Activated CD8-positive, alpha-beta memory T cell treated with anti-CD3 and anti-CD28 coated beads, Interleukin-2, amount 10 ng/mL, durations not matched to agents 7 days and 5 days (primary cell): ENCODE data around the gene MAN1C1. TPM values are rescaled to one million over a fixed set of nuclear protein-coding genes. Genes with fewer than 3 reads are reported as not detected.
A peak's percentile ranks its signal among the peaks of the same experiment; 100 is the strongest.

Experiments
- ATAC-seq: fragments of 150-1000 bp; cut with Tn5 transposase; one replicate; pipeline ENCODE4 v1.10.0; 2021; ENCODE audit warnings: moderate library complexity
- CTCF ChIA-PET: fragments of 350-600 bp; sonication (Branson Sonifier 250); formaldehyde crosslinking; loops from one replicate; lab custom pipeline; 2021; ENCODE audit warnings: antibody characterized with exemption; lab: Charles Lee
- DNase-seq: peaks from one replicate; pipeline ENCODE4 v3.0.0-alpha.2; 2020
- H3K27ac Mint-ChIP-seq: one replicate; pipeline ENCODE4 v1.8.0; 2021; ENCODE audit warnings: mild to moderate bottlenecking, mixed read lengths
- H3K27me3 Mint-ChIP-seq: one replicate; pipeline ENCODE4 v1.8.0; 2021; ENCODE audit warnings: mixed read lengths
- H3K36me3 Mint-ChIP-seq: one replicate; pipeline ENCODE4 v1.8.0; 2021; ENCODE audit warnings: mild to moderate bottlenecking, mixed read lengths
- H3K4me1 Mint-ChIP-seq: one replicate; pipeline ENCODE4 v1.8.0; 2021; ENCODE audit warnings: mixed read lengths
- H3K4me3 Mint-ChIP-seq: one replicate; pipeline ENCODE4 v1.8.0; 2021; ENCODE audit warnings: mild to moderate bottlenecking, moderate library complexity, mixed read lengths
- H3K9me3 Mint-ChIP-seq: one replicate; pipeline ENCODE4 v1.8.0; 2022; ENCODE audit warnings: low read depth, mixed read lengths
- total RNA-seq, 2 experiments: library from RNA; stranded (reverse); gene quantifications; one replicate each; pipeline ENCODE4 v1.2.3, GENCODE V29; 2021

Gene MAN1C1
- total RNA-seq, 2 experiments from 2014 or later, result 15.5 to 20.0 TPM

DNA sequence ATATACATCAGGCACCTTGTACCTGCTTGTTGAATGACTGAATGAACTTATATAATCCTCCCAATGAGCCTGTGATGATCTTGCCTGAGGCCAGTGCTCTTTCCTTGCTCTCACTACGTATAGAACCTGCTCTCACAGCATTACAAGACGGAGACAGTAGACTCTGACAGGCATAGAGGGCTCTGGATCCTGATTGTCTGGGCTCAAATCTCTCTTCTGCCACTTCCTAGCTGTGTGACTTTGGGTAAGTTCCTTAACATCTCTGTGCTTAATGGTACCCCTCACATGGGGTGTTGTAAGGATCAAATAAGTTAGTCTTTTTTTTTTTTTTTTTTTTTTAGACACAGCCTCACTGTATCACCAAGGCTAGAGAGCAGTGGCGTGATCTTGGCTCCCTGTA lies 4.2 kb upstream of the MAN1C1 start:
- Mint-ChIP-seq H3K27me3 (peaks cover 67% of the 10 kb centered on the region), H3K36me3 (no peaks in the 10 kb centered on the region), H3K9me3 (no peaks in the 10 kb centered on the region), H3K4me3 (no peak overlapping the region), H3K27ac (no peak overlapping the region), H3K4me1 (peaks cover 24% of the 10 kb centered on the region)
- ATAC-seq (no peak), DNase-seq (no peak)
- CTCF ChIA-PET, result interaction anchor here (0.7 to 6.5 kb wide), 4 partner anchors 14 to 189 kb away, joined by 3 to 75 read pairs (median 4); no protein-coding TSS in a partner anchor

GRCh38 chr1:25613091-25613490 lies 3.5 kb upstream of the MAN1C1 start:
- no peak for ATAC-seq
- Mint-ChIP-seq H3K27ac (no peak overlapping the region), H3K27me3 (peaks cover 67% of the 10 kb centered on the region)

DNA sequence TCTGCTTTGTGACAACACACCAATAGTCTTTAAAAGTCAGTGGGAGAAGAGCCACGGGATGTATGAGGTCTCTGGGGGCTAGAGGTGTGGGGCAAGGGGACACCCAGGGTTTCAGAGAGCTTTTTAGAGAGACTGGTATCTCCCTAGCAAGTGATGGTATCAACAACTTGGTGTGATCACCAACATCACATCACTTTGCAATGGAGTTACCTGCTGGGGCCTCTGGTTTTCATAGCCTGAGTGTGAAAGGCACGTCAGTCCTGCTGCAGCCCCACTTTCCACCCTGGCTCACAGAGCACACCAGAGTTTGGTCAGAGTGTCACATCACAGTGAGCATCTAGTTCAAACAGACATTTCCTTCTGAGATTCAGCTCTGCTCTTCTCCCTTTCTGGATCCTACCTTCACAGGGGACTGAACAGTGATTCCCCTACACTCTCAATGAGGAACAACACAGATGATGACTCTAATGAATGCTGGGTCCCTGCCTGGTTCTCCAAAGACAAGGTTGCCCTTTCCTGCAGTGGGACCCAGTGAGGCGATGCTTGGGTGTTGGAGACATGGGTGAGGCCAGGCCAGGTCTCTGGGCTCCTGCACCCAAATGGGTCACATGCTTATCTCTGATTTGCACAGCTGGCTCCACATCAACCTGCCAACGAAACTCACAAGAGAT lies 2.0 kb upstream of the MAN1C1 start:
- Mint-ChIP-seq H3K27me3 (peaks cover 73% of the 10 kb centered on the region), H3K27ac (no peak overlapping the region), H3K36me3 (no peaks in the 10 kb centered on the region), H3K4me3 (no peak overlapping the region), H3K9me3 (no peaks in the 10 kb centered on the region), H3K4me1 (peaks cover 35% of the 10 kb centered on the region)
- CTCF ChIA-PET, result interaction anchor here (0.6 to 1.3 kb wide), 5 partner anchors 10 to 187 kb away, joined by 3 to 6 read pairs (median 3); no protein-coding TSS in a partner anchor
- no peak for DNase-seq
- no peak for ATAC-seq

More at GRCh38 chr1:25613091-25613490, 3.5 kb upstream of the MAN1C1 start:
- H3K9me3 Mint-ChIP-seq, result no peaks in the 10 kb centered on the region
- H3K4me3 Mint-ChIP-seq, result no peak overlapping the region
- no peaks in the 10 kb centered on the region for H3K36me3 Mint-ChIP-seq
- CTCF ChIA-PET, result interaction anchor here (6.5 kb wide), 1 partner anchor 184 kb away, joined by 75 read pairs; no protein-coding TSS in a partner anchor
- DNase-seq, result no peak
- peaks cover 25% of the 10 kb centered on the region for H3K4me1 Mint-ChIP-seq

- Mint-ChIP-seq H3K4me1 (peaks cover 40% of the 10 kb centered on the region), H3K9me3 (no peaks in the 10 kb centered on the region), H3K27ac (no peak overlapping the region), H3K36me3 (no peaks in the 10 kb centered on the region), H3K4me3 (no peak overlapping the region), H3K27me3 (peaks cover 72% of the 10 kb centered on the region)
- no peak for DNase-seq
- CTCF ChIA-PET, result interaction anchor here (1.0 to 1.3 kb wide), 4 partner anchors 28 to 187 kb away, joined by 3 to 6 read pairs (median 3); no protein-coding TSS in a partner anchor
- ATAC-seq, result no peak
Observed at GRCh38 chr1:25615172-25615541, 1.4 kb upstream of the MAN1C1 start.

- H3K27ac Mint-ChIP-seq, result peak overlapping the region; percentile 34
- peak overlapping the region; percentile 54 for H3K4me3 Mint-ChIP-seq
- H3K9me3 Mint-ChIP-seq, result no peaks in the 10 kb centered on the region
- ATAC-seq (peak; percentile 4), DNase-seq (no peak)
- H3K4me1 Mint-ChIP-seq, result peaks cover 45% of the 10 kb centered on the region
- peaks cover 68% of the 10 kb centered on the region for H3K27me3 Mint-ChIP-seq
- peaks cover 2% of the 10 kb centered on the region for H3K36me3 Mint-ChIP-seq
- CTCF ChIA-PET, result interaction anchor here (1.0 to 1.5 kb wide), 6 partner anchors 27 to 186 kb away, joined by 3 to 6 read pairs (median 3); no protein-coding TSS in a partner anchor
Observed at GRCh38 chr1:25615563-25616094, 962 bp upstream of the MAN1C1 start.

GRCh38 chr1:25616987-25617624 lies 515 bp downstream of the MAN1C1 start:
- Mint-ChIP-seq H3K36me3 (peaks cover 7% of the 10 kb centered on the region), H3K27me3 (peaks cover 64% of the 10 kb centered on the region), H3K9me3 (no peaks in the 10 kb centered on the region), H3K4me1 (peaks cover 60% of the 10 kb centered on the region), H3K27ac (no peak overlapping the region), H3K4me3 (peak overlapping the region; percentile 76)
- CTCF ChIA-PET, result interaction anchor here (0.6 to 4.9 kb wide), 5 partner anchors 8 to 181 kb away, joined by 3 to 31 read pairs (median 4); no protein-coding TSS in a partner anchor
- ATAC-seq, result peak; percentile 14
- peak; percentile 55 for DNase-seq

- CTCF ChIA-PET, result interaction anchor here (0.6 to 4.9 kb wide), 11 partner anchors 9 to 192 kb away, joined by 3 to 31 read pairs (median 4); no protein-coding TSS in a partner anchor
- H3K9me3 Mint-ChIP-seq, result no peaks in the 10 kb centered on the region
- H3K27me3 Mint-ChIP-seq, result peaks cover 62% of the 10 kb centered on the region
- ATAC-seq (no peak), DNase-seq (no peak)
- peaks cover 67% of the 10 kb centered on the region for H3K4me1 Mint-ChIP-seq
- H3K27ac Mint-ChIP-seq, result peak overlapping the region; percentile 75
- H3K4me3 Mint-ChIP-seq, result peak overlapping the region; percentile 76
- peaks cover 9% of the 10 kb centered on the region for H3K36me3 Mint-ChIP-seq
Observed at GRCh38 chr1:25617625-25618432, 1.2 kb downstream of the MAN1C1 start.

- CTCF ChIA-PET, result interaction anchor here (0.7 to 4.9 kb wide), 15 partner anchors 9 to 191 kb away, joined by 3 to 31 read pairs (median 4); partner anchors contain the start of gene LDLRAP1
- peaks cover 59% of the 10 kb centered on the region for H3K27me3 Mint-ChIP-seq
Observed at GRCh38 chr1:25618433-25618808, 1.8 kb downstream of the MAN1C1 start.

DNA sequence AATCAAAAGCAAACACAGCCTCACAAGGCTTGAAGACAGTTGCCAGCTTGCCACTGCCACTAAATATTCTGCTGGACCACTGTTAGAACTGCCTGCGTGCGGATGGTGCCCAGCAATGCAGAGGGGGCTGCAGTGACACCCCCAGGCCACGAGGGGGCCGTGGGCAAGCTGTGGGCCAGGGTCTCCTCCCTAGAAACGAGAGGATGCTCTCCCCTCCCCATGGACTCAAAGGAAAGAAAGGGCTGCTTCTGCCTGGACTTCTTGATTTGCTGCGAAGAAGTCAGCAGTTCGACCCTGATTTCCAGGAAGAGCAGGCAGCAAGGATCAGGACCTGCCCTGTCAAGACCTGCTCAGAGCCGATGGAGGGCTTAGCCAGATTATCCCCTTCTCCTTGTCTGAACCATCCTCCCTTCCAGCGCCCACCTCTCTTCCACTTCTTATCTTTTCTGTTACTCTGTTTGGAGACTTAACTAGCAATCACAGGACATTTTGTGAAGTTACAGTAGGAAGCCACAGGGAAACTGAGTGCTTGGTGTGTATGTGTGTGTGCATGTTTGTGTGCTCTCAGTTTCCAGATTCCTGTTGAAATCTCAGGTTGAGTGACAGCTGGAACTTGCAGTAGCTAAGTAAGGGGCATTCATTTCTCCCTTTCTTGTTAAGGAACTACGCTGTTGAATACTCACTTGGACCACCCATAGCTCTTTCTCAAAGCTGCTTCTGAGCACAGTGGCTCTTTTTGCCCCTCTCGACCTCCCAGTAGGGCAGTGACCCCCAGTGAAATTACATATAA lies 2.7 kb downstream of the MAN1C1 start:
- Mint-ChIP-seq H3K36me3 (peaks cover 11% of the 10 kb centered on the region), H3K9me3 (no peaks in the 10 kb centered on the region), H3K4me3 (peak overlapping the region; percentile 76), H3K27me3 (peaks cover 59% of the 10 kb centered on the region), H3K27ac (peak overlapping the region; percentile 75), H3K4me1 (peaks cover 79% of the 10 kb centered on the region)
- CTCF ChIA-PET, result interaction anchor here (0.5 to 4.9 kb wide), 21 partner anchors 10 to 190 kb away, joined by 3 to 31 read pairs (median 4); partner anchors contain the start of gene LDLRAP1
- DNase-seq (no peak), ATAC-seq (no peak)

More at GRCh38 chr1:25618433-25618808, 1.8 kb downstream of the MAN1C1 start:
- ATAC-seq (no peak), DNase-seq (no peak)
- Mint-ChIP-seq H3K4me1 (peaks cover 73% of the 10 kb centered on the region), H3K4me3 (peak overlapping the region; percentile 76), H3K9me3 (no peaks in the 10 kb centered on the region), H3K27ac (peak overlapping the region; percentile 75), H3K36me3 (peaks cover 11% of the 10 kb centered on the region)

GRCh38 chr1:25620211-25620610 lies 3.6 kb downstream of the MAN1C1 start:
- CTCF ChIA-PET, result interaction anchor here (0.9 to 4.9 kb wide), 7 partner anchors 11 to 190 kb away, joined by 3 to 31 read pairs (median 8); no protein-coding TSS in a partner anchor
- peaks cover 12% of the 10 kb centered on the region for H3K36me3 Mint-ChIP-seq

DNA sequence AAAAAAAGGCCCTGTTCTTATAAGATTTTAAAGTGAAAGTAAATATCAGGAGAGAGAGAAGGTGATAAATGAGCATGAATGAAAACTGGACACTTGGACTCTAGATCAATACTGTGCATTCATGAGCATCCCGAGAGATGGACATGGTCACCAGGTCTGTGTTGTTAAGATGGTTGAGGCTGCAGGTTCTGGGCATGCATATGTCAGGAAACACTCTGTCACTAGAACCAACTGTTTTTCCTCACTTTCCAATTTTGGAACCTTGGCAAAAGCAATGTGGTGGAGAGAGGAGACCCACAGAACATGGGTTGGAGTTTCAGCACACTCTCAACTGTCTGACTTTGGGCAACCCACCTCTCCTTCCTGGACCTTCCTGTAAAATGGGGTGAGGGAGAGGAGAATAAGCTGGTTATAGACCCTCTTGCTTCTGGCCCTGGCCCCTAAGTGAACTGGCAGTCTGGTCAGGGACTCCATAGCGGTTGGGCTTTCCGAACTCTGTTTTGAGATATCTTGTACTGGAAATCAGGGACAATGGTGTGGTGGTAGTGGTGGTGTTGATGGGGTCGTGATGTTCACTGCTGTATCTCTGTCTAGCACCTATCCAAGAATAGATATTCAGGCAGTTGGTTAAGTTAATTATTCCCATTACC lies 4.2 kb downstream of the MAN1C1 start:
- Mint-ChIP-seq H3K27ac (peak overlapping the region; percentile 75), H3K9me3 (no peaks in the 10 kb centered on the region), H3K36me3 (peaks cover 18% of the 10 kb centered on the region), H3K4me1 (peaks cover 72% of the 10 kb centered on the region), H3K4me3 (peak overlapping the region; percentile 76), H3K27me3 (peaks cover 49% of the 10 kb centered on the region)
- CTCF ChIA-PET, result interaction anchor here (1.5 to 4.9 kb wide), 5 partner anchors 12 to 188 kb away, joined by 4 to 31 read pairs (median 22); no protein-coding TSS in a partner anchor
- DNase-seq, result no peak
- no peak for ATAC-seq

More at GRCh38 chr1:25620211-25620610, 3.6 kb downstream of the MAN1C1 start:
- Mint-ChIP-seq H3K9me3 (no peaks in the 10 kb centered on the region), H3K27me3 (peaks cover 53% of the 10 kb centered on the region), H3K4me3 (peak overlapping the region; percentile 76), H3K27ac (peak overlapping the region; percentile 75), H3K4me1 (peaks cover 77% of the 10 kb centered on the region)
- no peak for ATAC-seq
- DNase-seq, result peak; percentile 70
